ENCODE results near the gene TSC1.
"Not testable (repeated sequence)": the region's sequence is repeated elsewhere in the genome, so short reads cannot be mapped to it uniquely, and the experiment has no call there.

The TSC1 gene

GRCh38 chr9:132944294-132945185 lies at the start of gene TSC1:
TSS of gene TSC1 (minus strand) at chr9:132944616. CDS start at chr9:132928872, 15,744 bp downstream.
- FAIRE-seq = no peak

GRCh38 chr9:132993511-132993939 lies 49.1 kb upstream of the TSC1 start:
- FAIRE-seq = no peak

DNA sequence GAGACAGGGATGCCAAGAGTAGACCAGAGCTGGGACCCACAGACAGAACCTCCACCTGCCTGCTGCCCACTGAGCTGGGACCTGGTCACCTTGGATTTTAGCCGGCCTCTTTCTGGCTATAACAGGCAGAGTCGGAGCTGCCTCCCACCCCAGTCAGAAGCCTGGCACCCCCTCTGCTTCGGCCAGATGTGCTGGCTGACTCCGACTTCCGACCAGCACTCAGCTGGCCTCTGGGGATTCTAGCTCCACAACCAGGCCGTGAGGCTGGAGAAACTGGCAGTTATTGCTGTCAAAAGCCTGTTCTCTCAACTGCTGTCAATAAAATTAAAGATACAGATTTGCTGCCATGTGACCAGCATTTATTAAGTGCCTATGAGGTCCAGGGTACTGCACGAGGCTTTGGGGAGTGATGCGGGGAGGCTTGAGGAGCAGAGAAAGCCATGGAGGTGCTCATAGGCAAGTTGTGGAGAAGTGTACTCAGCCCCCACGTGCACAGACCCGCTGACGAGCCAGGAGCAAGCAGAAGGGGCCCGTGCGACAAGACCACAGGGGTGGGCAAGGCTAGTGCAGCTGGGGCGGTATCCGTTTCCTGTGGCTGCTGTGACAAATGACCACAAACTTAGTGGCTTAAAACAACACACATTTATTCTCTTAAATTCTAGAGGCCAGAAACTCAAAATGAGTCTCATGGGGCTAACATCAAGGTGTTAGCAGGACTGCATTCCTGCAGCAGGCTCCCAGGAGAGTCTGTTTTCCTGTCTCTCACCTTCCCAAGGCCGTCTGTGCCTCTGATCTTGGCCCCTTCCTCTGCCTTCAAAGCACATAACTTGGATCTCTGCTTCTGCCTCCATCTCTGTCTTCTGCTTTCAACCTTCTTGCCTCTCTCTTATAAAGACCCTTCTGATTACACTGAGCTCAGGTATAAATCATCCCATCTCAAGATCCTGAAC lies 47.2 kb upstream of the TSC1 start:
- no peak for FAIRE-seq

GRCh38 chr9:132990781-132991180 lies 46.4 kb upstream of the TSC1 start:
- no peak for FAIRE-seq

DNA sequence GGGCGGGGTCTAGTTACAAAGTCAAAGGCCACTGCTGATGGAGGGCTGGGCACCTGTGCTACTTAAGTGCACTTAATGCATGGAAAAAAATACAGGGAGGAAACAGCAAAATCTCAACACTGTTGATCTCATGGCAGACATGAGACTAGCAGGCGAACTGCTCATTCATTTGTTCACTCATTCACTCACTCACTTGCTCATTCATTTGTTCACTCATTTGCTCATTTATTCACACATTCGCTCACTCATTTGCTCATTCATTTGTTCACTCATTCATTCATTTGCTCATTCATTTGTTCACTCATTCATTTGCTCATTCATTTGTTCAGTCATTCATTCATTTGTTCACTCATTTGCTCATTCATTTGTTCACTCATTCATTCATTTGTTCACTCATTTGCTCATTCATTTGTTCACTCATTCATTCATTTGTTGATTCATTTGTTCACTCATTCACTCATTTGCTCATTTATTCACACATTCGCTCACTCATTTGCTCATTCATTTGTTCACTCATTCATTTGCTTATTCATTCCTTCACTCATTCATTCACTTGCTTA lies 45.7 kb upstream of the TSC1 start:
- FAIRE-seq = not testable (repeated sequence)

DNA sequence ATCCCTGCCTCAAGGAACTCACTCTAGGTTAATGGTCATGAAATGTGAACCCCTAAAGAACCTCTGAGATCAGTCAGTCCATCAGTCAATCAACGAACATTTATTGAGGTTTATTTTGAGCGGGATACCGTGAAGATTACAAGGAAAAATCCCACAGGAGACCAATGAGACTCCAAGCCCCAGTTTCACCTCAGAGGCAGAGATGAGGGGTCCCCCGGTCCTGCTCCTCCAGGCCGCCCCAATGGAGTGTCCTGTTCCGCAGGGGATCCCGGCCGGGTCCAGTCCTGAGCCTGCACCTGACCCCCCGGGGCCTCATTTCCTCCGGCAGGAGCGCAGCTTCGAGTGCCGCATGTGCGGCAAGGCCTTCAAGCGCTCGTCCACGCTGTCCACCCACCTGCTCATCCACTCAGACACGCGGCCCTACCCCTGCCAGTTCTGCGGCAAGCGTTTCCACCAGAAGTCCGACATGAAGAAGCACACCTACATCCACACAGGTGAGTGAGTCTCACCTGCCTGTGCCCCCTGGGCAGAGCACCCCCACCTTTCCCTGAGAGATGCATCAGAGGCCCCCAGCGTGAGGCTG lies 45.1 kb upstream of the TSC1 start:
- no peak for FAIRE-seq

GRCh38 chr9:132989014-132989310 lies 44.5 kb upstream of the TSC1 start:
- FAIRE-seq = no peak

DNA sequence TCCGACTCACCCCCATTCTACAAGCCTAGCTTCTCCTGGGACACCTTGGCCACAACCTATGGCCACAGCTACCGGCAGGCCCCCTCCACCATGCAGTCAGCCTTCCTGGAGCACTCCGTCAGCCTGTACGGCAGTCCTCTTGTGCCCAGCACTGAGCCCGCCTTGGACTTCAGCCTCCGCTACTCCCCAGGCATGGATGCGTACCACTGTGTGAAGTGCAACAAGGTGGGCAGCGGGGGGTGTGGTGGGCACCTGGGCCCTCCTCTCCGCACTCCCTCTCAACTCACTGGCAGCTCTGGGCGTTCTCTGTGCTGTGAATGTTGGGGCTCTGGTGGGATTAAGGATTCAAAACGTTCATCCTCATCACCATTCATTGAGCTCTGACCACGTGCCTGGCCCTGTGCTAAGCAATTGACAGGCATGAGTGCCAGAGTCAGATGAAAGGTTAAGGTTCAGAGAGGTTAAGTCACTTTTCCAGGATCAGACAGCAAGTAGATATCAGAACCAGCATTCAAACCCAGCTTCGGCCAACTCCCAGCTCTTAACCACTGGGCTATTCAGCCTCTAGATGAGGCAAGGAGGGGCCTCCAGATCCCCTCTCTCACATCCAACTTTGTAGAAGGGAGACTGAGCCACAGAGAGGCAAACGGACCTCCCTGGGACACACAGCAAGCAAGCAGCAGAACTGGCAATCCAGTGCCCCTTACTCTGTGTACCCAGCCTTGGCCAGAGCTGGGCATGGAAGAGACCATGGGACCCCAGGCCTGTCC lies 44.0 kb upstream of the TSC1 start:
- FAIRE-seq = no peak

DNA sequence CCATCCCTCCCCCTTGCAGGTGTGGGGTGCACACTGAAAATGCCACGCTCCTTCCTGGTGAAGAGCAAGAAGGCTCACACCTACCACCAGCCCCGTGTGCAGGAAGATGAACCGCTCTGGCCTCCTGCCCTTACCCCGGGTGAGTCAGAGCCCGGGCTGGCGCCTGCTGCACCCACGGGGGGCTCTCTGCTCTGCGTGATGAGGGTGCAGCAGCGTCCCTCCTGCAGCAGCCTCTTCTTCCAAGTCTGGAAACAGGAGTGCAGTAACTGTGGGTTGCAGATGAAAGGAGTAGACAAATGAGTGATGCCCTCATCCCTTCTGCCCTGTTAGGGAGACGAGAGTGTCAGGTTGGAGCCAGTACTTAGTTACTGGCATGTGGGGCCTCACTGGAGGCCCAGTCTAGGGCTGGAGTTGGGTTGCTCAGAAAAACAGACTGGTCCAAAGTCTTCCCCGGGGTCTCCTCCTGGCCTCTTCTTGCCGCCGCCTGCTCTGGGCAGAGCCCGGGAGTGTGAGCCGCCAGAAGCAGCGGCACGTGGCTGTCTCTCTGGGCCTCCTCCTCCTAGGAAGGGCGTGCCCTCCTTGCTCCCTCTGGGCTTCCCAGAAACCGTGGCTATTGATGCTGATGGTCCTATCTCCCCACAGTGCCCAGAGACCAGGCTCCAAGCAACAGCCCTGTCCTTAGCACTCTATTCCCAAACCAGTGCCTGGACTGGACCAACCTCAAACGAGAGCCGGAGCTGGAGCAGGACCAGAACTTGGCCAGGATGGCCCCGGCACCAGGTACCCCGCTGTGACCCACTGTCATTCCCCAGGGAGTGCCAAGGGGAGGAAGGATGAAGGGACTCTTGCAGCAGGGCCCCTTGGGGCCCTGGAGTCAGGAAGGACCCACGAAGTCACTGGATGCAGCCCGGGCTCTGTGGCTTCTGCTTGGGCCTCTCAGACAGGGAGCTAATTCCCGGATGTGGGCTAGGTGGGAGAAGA lies 42.5 kb upstream of the TSC1 start:
- no peak for FAIRE-seq

DNA sequence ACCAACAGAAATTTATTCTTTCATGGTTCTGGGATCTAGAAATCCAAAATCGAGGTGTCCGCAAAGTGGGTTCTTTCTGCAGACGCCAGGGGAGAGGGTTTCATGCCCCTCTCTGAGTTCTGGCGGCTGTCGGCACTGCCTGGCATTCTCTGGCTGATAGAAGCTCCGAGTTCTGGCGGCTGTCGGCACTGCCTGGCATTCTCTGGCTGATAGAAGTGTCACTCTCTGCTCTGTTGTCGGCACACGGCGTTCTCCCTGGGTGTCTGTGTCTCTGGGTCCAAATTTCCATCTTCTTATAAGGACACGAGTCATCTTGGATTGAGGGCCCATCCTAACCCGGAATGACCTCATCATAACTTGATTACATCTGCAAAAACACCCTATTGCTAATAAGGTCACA lies 41.7 kb upstream of the TSC1 start:
- FAIRE-seq = no peak

DNA sequence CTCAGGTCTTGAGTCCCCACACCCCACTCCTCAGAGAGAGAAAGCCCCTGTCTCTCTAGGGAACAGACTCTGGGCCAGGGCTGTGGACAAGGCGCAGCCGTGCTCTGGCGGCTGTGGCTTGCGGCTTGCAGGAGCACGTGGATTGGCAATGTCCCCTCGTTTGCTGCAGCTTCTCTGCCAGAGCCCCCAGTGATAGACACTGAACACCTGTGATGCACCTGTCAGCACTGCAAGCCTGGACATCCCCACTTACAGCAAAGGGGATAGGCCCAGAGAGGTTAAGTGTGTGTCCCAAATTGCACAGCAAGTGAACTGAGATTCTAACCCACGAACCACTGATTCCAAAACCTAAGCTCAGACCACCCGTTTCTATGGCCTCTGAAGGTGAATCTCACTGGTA lies 41.1 kb upstream of the TSC1 start:
- no peak for FAIRE-seq

DNA sequence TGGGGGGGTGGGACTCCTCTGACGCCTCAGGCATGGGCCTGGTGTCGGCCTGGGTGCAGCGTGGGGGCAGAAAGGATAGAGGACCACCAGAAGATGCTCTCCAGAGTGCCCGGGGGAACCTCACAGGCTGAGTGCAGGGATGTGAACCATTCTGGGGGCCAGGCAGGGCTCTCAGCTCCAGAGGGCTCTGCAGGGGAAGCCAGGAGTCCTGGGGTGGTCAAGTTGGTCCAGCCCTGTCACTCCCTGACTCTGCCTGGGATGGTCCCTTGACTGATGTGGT lies 40.6 kb upstream of the TSC1 start:
- FAIRE-seq = no peak

DNA sequence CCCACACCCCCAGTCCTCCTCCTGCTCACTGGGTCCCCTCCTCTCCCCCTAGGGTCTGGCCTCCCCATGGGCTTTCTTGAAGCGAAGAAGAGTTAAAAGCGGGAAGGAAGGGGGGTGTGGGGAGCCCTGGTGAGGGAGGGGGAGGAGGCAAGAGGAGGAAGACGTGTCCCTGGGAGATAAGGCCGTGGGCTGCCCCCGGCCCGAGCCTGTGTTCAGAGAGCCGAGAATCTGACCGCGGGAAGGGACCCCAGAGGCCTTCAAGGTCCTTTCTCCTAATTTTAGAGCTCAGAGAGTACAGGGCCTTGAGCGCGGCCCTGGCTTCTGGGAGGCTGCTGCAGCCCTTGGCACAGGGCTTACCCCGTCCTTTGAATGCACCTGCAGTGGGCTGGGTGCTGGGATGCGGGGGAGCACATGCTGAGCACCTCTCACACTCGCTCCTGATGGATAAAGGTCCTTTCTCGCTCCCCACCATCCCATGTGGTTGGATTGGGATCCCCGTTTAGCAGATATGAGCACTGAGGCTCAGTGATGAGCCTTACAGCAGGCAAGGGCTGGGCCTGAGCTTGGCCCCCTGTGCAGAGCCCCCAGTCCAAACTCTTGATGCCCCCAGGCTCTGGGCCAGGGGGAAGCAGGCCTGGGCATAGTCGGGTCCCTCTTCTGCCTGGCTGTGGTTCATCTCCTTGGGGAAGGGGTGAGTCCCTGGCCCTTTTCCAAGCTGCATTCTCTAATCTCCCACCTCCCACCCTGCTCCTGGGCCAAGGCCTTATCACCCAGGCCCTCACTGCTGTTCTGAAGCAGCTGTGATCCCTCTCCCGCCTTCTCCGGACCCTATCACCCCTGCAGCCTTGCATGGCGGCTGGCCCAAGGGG lies 40.0 kb upstream of the TSC1 start:
- no peak for FAIRE-seq

DNA sequence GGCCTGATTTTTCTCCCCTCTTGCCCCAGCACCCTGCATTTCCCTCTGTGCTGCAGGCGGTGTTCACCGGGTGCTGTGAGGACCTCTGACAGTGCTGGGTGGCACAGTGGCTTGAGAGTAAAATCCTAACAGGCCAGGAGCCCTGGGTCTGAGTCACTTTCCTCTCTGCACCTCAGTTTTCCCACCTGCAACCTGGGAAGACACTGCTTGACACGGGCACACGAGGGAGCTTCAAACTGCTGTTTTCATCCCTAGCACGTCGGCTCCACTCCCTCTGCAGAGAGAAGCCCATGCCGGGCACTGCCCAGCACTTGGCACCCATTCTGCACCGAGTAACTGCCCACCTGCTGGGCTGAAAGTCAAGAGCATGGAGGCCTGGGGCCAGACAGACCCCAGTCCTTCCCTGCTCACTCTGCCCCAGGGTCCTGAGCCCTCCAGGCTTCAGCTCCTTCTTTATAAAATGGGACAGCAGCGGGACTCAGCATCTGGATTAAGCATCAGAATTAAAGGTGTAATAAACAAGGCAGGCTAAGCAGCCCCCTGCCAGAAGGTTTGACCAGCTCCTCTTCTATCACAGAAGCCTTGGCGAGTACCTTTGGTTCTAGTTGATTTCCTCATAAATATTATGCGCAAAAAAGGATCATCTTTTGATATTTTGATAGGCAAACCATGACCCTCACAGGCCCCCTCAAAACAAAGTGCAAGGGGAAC lies 39.2 kb upstream of the TSC1 start:
- no peak for FAIRE-seq

DNA sequence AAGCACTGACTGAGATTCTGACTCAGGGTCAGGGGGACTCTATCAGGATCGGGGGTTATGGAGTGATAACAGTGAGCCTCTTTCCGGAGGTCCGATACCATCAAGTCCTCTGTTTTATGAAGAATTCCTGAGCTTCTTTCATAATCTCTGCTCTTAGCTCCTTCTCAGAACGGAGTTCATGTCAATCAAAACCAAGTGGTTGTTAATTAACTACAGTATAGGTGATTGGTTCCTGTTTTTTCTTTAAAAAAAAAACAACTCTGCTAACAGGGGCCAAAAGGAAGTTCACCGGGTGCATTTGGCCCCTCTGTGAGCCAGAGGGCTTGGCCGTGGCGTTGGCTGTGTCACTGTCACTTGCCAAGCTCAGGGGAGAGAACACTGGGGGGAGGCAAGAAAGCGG lies 38.0 kb upstream of the TSC1 start:
- no peak for FAIRE-seq

DNA sequence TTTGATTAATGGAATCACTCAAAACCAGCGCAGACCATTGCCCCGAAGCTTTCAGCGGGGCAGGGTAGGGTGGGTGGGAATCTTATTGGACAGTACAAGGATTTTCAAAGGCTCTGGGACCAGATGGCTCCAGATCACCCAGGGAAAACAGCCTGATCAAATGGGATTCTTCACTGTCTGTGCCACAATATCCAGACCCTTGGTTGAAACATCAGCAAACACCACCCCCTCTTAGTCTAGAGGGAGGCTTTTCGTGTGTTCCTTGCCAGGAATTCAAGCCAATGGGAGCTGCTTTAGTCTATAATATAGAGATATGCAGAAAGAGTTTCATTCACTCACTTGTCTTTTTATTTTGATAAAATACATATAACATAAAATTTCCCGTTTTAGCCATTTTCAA lies 35.7 kb upstream of the TSC1 start:
- FAIRE-seq = no peak

DNA sequence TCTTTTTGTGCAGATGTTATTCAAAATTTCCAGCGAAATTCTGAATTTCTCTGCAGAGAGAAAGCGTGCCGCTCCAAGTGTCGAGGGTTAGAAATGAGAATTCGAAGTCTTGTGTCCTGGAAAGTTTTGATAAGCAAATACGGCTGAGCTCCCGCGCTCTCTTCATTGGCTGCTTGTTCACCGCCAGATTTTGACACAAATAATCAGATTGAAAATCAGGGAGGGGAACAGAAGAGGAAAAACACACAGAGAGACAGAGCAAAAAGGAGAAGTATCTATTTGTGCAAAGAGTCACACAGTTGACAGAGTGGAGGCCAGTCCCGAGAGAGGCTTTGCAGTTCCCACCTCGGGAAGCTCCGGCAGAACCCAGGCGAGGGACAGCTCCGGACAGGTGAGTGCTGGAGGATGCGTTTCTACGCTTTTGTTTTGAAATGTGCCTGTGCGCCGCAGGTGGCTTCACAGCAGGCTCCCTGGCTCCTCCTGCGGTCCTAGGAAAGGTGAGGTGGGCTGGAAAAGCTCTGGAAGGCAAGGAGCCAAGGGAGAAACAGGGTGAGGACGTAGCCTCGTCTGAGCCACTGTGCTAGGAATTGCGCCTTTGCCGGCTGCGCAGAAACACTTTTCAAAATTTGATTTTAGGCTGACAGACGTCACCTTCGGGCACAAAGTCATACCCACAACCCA lies 34.2 kb upstream of the TSC1 start, which contains the start of gene GFI1B:
GFI1B (plus strand) TSS at position 244 of the 681 bp plus-strand sequence. CDS start 7,985 bp downstream, outside the sequence.
- no peak for FAIRE-seq

DNA sequence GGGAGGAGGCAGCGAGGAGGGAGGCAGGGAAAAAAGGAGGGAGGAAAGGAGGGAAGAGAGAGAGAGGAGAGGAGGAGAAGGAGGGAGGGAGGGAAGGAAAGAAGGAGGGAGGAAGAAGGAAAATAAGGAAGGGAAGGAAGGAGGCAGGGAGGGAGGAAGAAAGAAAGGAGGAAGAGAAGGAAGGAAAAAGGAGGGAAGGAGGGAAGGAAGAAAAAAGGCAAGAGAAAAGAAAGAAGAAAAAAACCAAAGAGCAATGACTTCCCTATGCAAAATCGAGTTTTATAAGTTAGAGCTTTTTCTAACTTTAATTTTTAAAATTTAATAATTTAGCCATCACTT lies 33.7 kb upstream of the TSC1 start:
- FAIRE-seq = no peak

- FAIRE-seq = no peak
Measured at GRCh38 chr9:132976571-132976970, 32.2 kb upstream of the TSC1 start.
